Glutamatergic neuron (in vitro differentiated cells): ENCODE measurements around the gene EXOC6B. TPM values are rescaled to one million over a fixed set of nuclear protein-coding genes. Genes with fewer than 3 reads are reported as not detected.

Experiments used
- DNase-seq: peaks from one replicate; pipeline ENCODE4 v3.0.0; 2022
- H3K27ac Mint-ChIP-seq: one replicate; pipeline ENCODE4 v1.8.0; 2020; ENCODE audit warnings: mild to moderate bottlenecking, mixed read lengths, inconsistent platforms; ENCODE audit not compliant: unreplicated experiment
- H3K27me3 Mint-ChIP-seq: one replicate; pipeline ENCODE4 v1.8.0; 2020; ENCODE audit warnings: mild to moderate bottlenecking, moderate library complexity, mixed read lengths, inconsistent platforms; ENCODE audit not compliant: unreplicated experiment
- H3K36me3 Mint-ChIP-seq: one replicate; pipeline ENCODE4 v1.8.0; 2020; ENCODE audit warnings: mild to moderate bottlenecking, mixed read lengths, inconsistent platforms; ENCODE audit not compliant: unreplicated experiment
- H3K4me1 Mint-ChIP-seq: one replicate; pipeline ENCODE4 v1.8.0; 2020; ENCODE audit warnings: mild to moderate bottlenecking, low read depth, mixed read lengths, inconsistent platforms; ENCODE audit not compliant: unreplicated experiment
- H3K4me3 Mint-ChIP-seq: one replicate; pipeline ENCODE4 v1.8.0; 2020; ENCODE audit warnings: mild to moderate bottlenecking, mixed read lengths, inconsistent platforms; ENCODE audit not compliant: unreplicated experiment
- H3K9me3 Mint-ChIP-seq: one replicate; pipeline ENCODE4 v1.8.0; 2020; ENCODE audit warnings: mild to moderate bottlenecking, moderate library complexity, mixed read lengths, inconsistent platforms; ENCODE audit not compliant: unreplicated experiment
- CTCF ChIP-seq: fragments of 200-600 bp; sonication (generic); IDR thresholded peaks from one replicate; pipeline ENCODE4 v1.5.0; 2021; ENCODE audit not compliant: partially characterized antibody, unreplicated experiment
- total RNA-seq: library from RNA; stranded (reverse); fragmentation: NEBNext Ultra II Directional; extraction: Animal tissue kit (Norgen Biotek cat#: 25700); gene quantifications from one replicate; pipeline ENCODE4 v1.2.1, GENCODE V29; 2021; ENCODE audit not compliant: unreplicated experiment

EXOC6B gene
- total RNA-seq, 1 donor from 2014 or later: 34.5 TPM

- no peak for TF ChIP-seq CTCF
- no peak overlapping the region for H3K27ac Mint-ChIP-seq
- peaks cover 3% of the 10 kb centered on the region for H3K27me3 Mint-ChIP-seq
- H3K4me1 Mint-ChIP-seq: peaks cover 15% of the 10 kb centered on the region
- no peak for DNase-seq
- no peaks in the 10 kb centered on the region for H3K36me3 Mint-ChIP-seq
- no peak overlapping the region for H3K4me3 Mint-ChIP-seq
- no peaks in the 10 kb centered on the region for H3K9me3 Mint-ChIP-seq
Measured at GRCh38 chr2:72131371-72131891, 694.4 kb downstream of the EXOC6B start.

GRCh38 chr2:72130659-72131360, 695.0 kb downstream of the EXOC6B start:
- no peak for DNase-seq
- H3K27ac Mint-ChIP-seq: no peak overlapping the region
- H3K36me3 Mint-ChIP-seq: no peaks in the 10 kb centered on the region

GRCh38 chr2:72129681-72130340, 696.0 kb downstream of the EXOC6B start:
- H3K27ac Mint-ChIP-seq: no peak overlapping the region
- TF ChIP-seq CTCF: no peak
- no peak for DNase-seq
- H3K9me3 Mint-ChIP-seq: no peaks in the 10 kb centered on the region
- H3K4me1 Mint-ChIP-seq: peaks cover 14% of the 10 kb centered on the region
- H3K36me3 Mint-ChIP-seq: no peaks in the 10 kb centered on the region
- H3K27me3 Mint-ChIP-seq: no peaks in the 10 kb centered on the region
- no peak overlapping the region for H3K4me3 Mint-ChIP-seq

More at GRCh38 chr2:72130659-72131360, 695.0 kb downstream of the EXOC6B start:
- no peak for TF ChIP-seq CTCF
- H3K9me3 Mint-ChIP-seq: no peaks in the 10 kb centered on the region
- H3K27me3 Mint-ChIP-seq: peaks cover 3% of the 10 kb centered on the region
- H3K4me1 Mint-ChIP-seq: peaks cover 14% of the 10 kb centered on the region
- no peak overlapping the region for H3K4me3 Mint-ChIP-seq

GRCh38 chr2:72128843-72129227, 697.0 kb downstream of the EXOC6B start:
- H3K4me1 Mint-ChIP-seq: peaks cover 14% of the 10 kb centered on the region
- H3K27ac Mint-ChIP-seq: no peak overlapping the region
- no peaks in the 10 kb centered on the region for H3K9me3 Mint-ChIP-seq
- no peak for TF ChIP-seq CTCF
- DNase-seq: no peak
- no peaks in the 10 kb centered on the region for H3K27me3 Mint-ChIP-seq
- H3K36me3 Mint-ChIP-seq: no peaks in the 10 kb centered on the region
- H3K4me3 Mint-ChIP-seq: no peak overlapping the region
